ENCODE measurements around the gene CROCC2. TPM values are rescaled to one million over a fixed set of nuclear protein-coding genes. Genes with fewer than 3 reads are reported as not detected.

The CROCC2 gene
- total and polyA plus RNA-seq, 2 donors (not counting 1 experiment from before 2014, with no cell fraction given), result not detected

GRCh38 chr2:240959214-240959940 is 53.2 kb downstream of the CROCC2 start:
- no peak overlapping the region for H3K4me3 ChIP-seq (ENCODE audit: control extremely low read depth in 1 of 5, extremely low read depth in 1 of 5, insufficient read depth in 1 of 5, low read depth in 2 of 5, low read length in 4 of 5)
- H3K4me3 Mint-ChIP-seq, result no peak overlapping the region

More at GRCh38 chr2:240959214-240959940, 53.2 kb downstream of the CROCC2 start:
- Histone ChIP-seq H2AFZ (ENCODE audit: insufficient read depth, low read depth, low read length, poor library complexity, severe bottlenecking) (no peak overlapping the region), H3K4me1 (ENCODE audit: control insufficient read depth in 2 of 2, insufficient read depth in 2 of 2, low read length in 2 of 2) (no peaks in the 10 kb centered on the region), H3K36me3 (replicated peaks in 1 of 2; ENCODE audit: control extremely low read depth in 1 of 2, control insufficient read depth in 1 of 2, extremely low read depth in 1 of 2, insufficient read depth in 2 of 2, low read length in 1 of 2) (no peaks in the 10 kb centered on the region), H3K9ac (ENCODE audit: low read length) (no peak overlapping the region), H3K4me2 (replicated peaks; ENCODE audit: low read depth, low read length, poor library complexity, severe bottlenecking) (no peak overlapping the region), H3K27me3 (replicated peaks in 1 of 4; ENCODE audit: control extremely low read depth in 1 of 4, control insufficient read depth in 3 of 4, insufficient read depth in 4 of 4, low read length in 3 of 4) (peaks cover 0 to 14% (median 0%) of the 10 kb centered on the region in 4 experiments), H3K9me3 (ENCODE audit: control extremely low read depth in 1 of 3, control insufficient read depth in 2 of 3, insufficient read depth in 1 of 3, low read length in 2 of 3) (no peaks in the 10 kb centered on the region), H3K79me2 (ENCODE audit: control insufficient read depth, insufficient read depth, low read length) (no peaks in the 10 kb centered on the region), H4K20me1 (ENCODE audit: control insufficient read depth, insufficient read depth, low read length, poor library complexity, severe bottlenecking) (no peaks in the 10 kb centered on the region), H3K27ac (ENCODE audit: low read length in 2 of 2) (no peak overlapping the region)
- H3K9me3 Mint-ChIP-seq (ENCODE audit: insufficient read depth), result no peaks in the 10 kb centered on the region
- ATAC-seq (ENCODE audit: low read depth) (no peak), DNase-seq (no peak)
- intact Hi-C loops (cut with micrococcal nuclease), result no loop called here
- TF ChIP-seq EZH2 (IDR thresholded peaks at IDR 0.05; ENCODE audit: borderline replicate concordance, insufficient read depth, low read depth, low read length, poor library complexity, severe bottlenecking) (no peak), CTCF (IDR thresholded peaks at IDR 0.05) (no peak)
- H3K27ac Mint-ChIP-seq, result no peak overlapping the region
- POLR2A ChIA-PET, result no interaction called here
- WGBS (ENCODE audit: insufficient coverage), result 94% methylated on average over 14 of the region's 15 CpGs
- H3K27me3 Mint-ChIP-seq, result peaks cover 7% of the 10 kb centered on the region
- CTCF ChIA-PET, result interaction anchor here (0.6 kb wide), 2 partner anchors 526 to 885 kb away, joined by 4 to 5 read pairs; no protein-coding TSS in a partner anchor
- H3K4me1 Mint-ChIP-seq, result no peaks in the 10 kb centered on the region

Measured in B cell (primary cell).